Endothelial cell of umbilical vein (primary cell): ENCODE results near the gene ASB10. TPM values are rescaled to one million over a fixed set of nuclear protein-coding genes. Genes with fewer than 3 reads are reported as not detected.

Source experiments
- BruUV-seq: library from RNA; stranded (reverse); fragments of 400-500 nt; replicated peaks from 2 replicates; lab custom pipeline; 2021; lab: Mats Ljungman, UMichigan
- CTCF ChIA-PET: fragments of 300-600, 350-600 bp; sonication (Branson Sonifier 250); formaldehyde crosslinking; loops from one replicate; lab custom pipeline; 2021; ENCODE audit warnings: antibody characterized with exemption, inconsistent platforms; lab: Charles Lee
- POLR2A ChIA-PET: fragments of 300-600, 350-600 bp; sonication (Branson Sonifier 250); formaldehyde crosslinking; loops from one replicate; lab custom pipeline; 2021; ENCODE audit warnings: antibody characterized with exemption, inconsistent platforms; lab: Charles Lee
- DNase-seq: peaks from one replicate; pipeline ENCODE4 v3.0.0-alpha.2; 2011; ENCODE audit warnings: low read depth, low spot score
- FAIRE-seq: peaks from 2 replicates; lab custom pipeline; 2011; peaks lifted over from hg19 to GRCh38; lab: Jason Lieb, UNC
- H2AFZ ChIP-seq: 2 replicates; pipeline ENCODE4 v1.6.0; 2012; ENCODE audit warnings: low read depth, low read length, control low read depth, inconsistent platforms
- H3K27ac ChIP-seq: 2 replicates; pipeline ENCODE4 v1.5.1; 2011; ENCODE audit warnings: low read depth, mild to moderate bottlenecking, control low read depth, low read length, moderate library complexity; ENCODE audit not compliant: insufficient read depth
- H3K27me3 ChIP-seq, 2 experiments: 2 replicates each; pipeline versions ENCODE4 v1.6.0 to v1.6.1; 2011; ENCODE audit warnings: low read length in 2 of 2, mixed read lengths in 1 of 2; ENCODE audit not compliant: control insufficient read depth in 2 of 2, insufficient read depth in 2 of 2
- H3K36me3 ChIP-seq, 2 experiments: 2 replicates in 1 of 2; 3 replicates in 1 of 2; pipeline ENCODE4 v1.5.1; 2011; ENCODE audit warnings: low read length in 2 of 2, mild to moderate bottlenecking in 1 of 2, moderate library complexity in 1 of 2; ENCODE audit not compliant: control insufficient read depth in 2 of 2, insufficient read depth in 2 of 2; ENCODE audit errors: extremely low read depth in 1 of 2
- H3K4me1 ChIP-seq: 3 replicates; pipeline ENCODE4 v1.5.1; 2011; ENCODE audit warnings: mild to moderate bottlenecking, low read length; ENCODE audit not compliant: control insufficient read depth, insufficient read depth; ENCODE audit errors: extremely low read depth
- H3K4me2 ChIP-seq: 2 replicates; pipeline ENCODE4 v1.6.1; 2011; ENCODE audit warnings: low read length, control low read depth, mixed read lengths; ENCODE audit not compliant: insufficient read depth
- H3K4me3 ChIP-seq, 3 experiments: fragments of 200-600 bp in 1 of 3; sonication (generic), shearing (Covaris generic) in 1 of 3; replicated peaks in 1 of 3; 2 replicates each; pipeline ENCODE4 v1.5.1; 2011 to 2016; ENCODE audit warnings: control low read depth in 3 of 3, low read length in 3 of 3, mild to moderate bottlenecking in 2 of 3, inconsistent platforms in 1 of 3, low read depth in 1 of 3, moderate library complexity in 1 of 3; ENCODE audit not compliant: insufficient read depth in 1 of 3
- H3K79me2 ChIP-seq: 2 replicates; pipeline ENCODE4 v1.6.0; 2012; ENCODE audit warnings: low read length, inconsistent platforms; ENCODE audit not compliant: control insufficient read depth, insufficient read depth
- H3K9ac ChIP-seq: replicated peaks from 2 replicates; pipeline ENCODE3; 2011; ENCODE audit warnings: low read length, control low read depth; ENCODE audit not compliant: insufficient read depth; ENCODE audit errors: extremely low read depth
- H3K9me1 ChIP-seq: replicated peaks from 3 replicates; pipeline ENCODE4 v1.6.0; 2011; ENCODE audit warnings: mild to moderate bottlenecking, low read length; ENCODE audit not compliant: control insufficient read depth, insufficient read depth; ENCODE audit errors: extremely low read depth
- H3K9me3 ChIP-seq: replicated peaks from 2 replicates; pipeline ENCODE4 v1.5.1; 2012; ENCODE audit warnings: low read length, inconsistent platforms; ENCODE audit not compliant: control insufficient read depth, insufficient read depth
- H4K20me1 ChIP-seq: replicated peaks from 2 replicates; pipeline ENCODE3; 2011; ENCODE audit warnings: mild to moderate bottlenecking, low read length; ENCODE audit not compliant: control insufficient read depth, insufficient read depth; ENCODE audit errors: extremely low read depth
- EZH2 ChIP-seq: IDR thresholded peaks from 2 replicates; pipeline ENCODE4 v1.6.1; 2012; ENCODE audit warnings: borderline replicate concordance, low read depth, mild to moderate bottlenecking, moderate library complexity, low read length, inconsistent platforms; ENCODE audit not compliant: severe bottlenecking
- JUN ChIP-seq: IDR thresholded peaks from 2 replicates; pipeline ENCODE4 v1.6.1; 2011; ENCODE audit warnings: borderline replicate concordance, low read depth; ENCODE audit not compliant: insufficient read length, insufficient read depth
- POLR2A ChIP-seq: IDR thresholded peaks from 2 replicates; pipeline ENCODE4 v1.6.1; 2012; ENCODE audit warnings: low read depth, mild to moderate bottlenecking, control low read depth, low read length
- dilution Hi-C: fragments of 300-500 bp; cut with MboI; formaldehyde crosslinking; loops from one replicate; pipeline ENCODE4 v1.15.0; 2019; ENCODE audit warnings: low sequenced_read_pairs; ENCODE audit not compliant: extremely low pct_ligation_motif_present
- intact Hi-C: fragments of 100-400 bp; cut with micrococcal nuclease; formaldehyde crosslinking; loops from one replicate; pipeline ENCODE4 v1.10.0; 2022
- polyA plus RNA-seq, 4 experiments: library from polyadenylated mRNA; depleted of rRNA in 3 of 4; stranded (reverse) in 3 of 4; unstranded in 1 of 4; fragments of >200 nt; gene quantifications; 2 replicates each; pipeline versions ENCODE4 v1.2.1 to v1.2.3, GENCODE V29; 2011 to 2012; ENCODE audit warnings: missing spikeins in 1 of 4
- total RNA-seq: library from RNA; stranded (reverse); gene quantifications from 2 replicates; pipeline ENCODE4 v1.2.3, GENCODE V29; 2021
- TF ChIP-seq, protein P1 (sequence below): IDR thresholded peaks from 2 replicates; pipeline ENCODE4 v1.6.1; 2011; ENCODE audit not compliant: insufficient read depth, insufficient read length
- TF ChIP-seq, protein P2 (sequence below), 2 donors: IDR thresholded peaks; 1 replicate in 1 of 2; 2 replicates in 1 of 2; pipeline ENCODE4 v1.5.1; 2011; ENCODE audit warnings: low read length in 2 of 2, mild to moderate bottlenecking in 2 of 2, moderate library complexity in 2 of 2, control low read depth in 1 of 2, inconsistent platforms in 1 of 2, low read depth in 1 of 2; ENCODE audit not compliant: insufficient read depth in 1 of 2; ENCODE audit errors: extremely low read depth in 1 of 2

Gene ASB10
- total and polyA plus RNA-seq, 2 donors (not counting 3 experiments of a cell fraction or from before 2014, with no cell fraction given) = not detected

DNA sequence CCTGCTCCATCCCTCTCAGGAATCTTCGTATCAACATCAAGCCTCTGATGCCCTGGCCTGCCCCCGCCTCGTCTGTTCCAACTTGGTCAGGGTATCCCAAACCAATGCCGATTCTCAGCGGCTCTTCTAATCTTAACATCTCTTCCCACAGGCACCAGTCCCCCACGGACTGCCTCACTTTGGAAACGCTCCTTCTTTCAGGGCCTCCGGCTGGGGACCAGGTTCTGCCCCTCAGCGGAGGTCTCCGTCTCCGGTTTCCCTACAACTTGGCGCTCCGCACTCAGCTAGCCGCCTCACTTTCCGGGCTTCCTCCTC lies 39.5 kb upstream of the ASB10 start:
- ChIA-PET POLR2A (interaction anchor here (1.0 kb wide), 1 partner anchor 20 kb away, joined by 5 read pairs; no protein-coding TSS in a partner anchor), CTCF (interaction anchor here (1.0 to 6.3 kb wide), 7 partner anchors 17 to 240 kb away, joined by 3 to 52 read pairs (median 4); no protein-coding TSS in a partner anchor)
- Histone ChIP-seq H3K9me1 (no peaks in the 10 kb centered on the region), H4K20me1 (no peaks in the 10 kb centered on the region), H3K4me2 (peak overlapping the region; percentile 88), H3K27me3 (no peaks in the 10 kb centered on the region), H3K9me3 (no peaks in the 10 kb centered on the region), H3K79me2 (peaks cover 17% of the 10 kb centered on the region), H3K4me3 (peak overlapping the region; percentile 64 to 98 (median 72)), H2AFZ (peak overlapping the region; percentile 79), H3K27ac (peak overlapping the region; percentile 16), H3K4me1 (peaks cover 16% of the 10 kb centered on the region), H3K9ac (peak overlapping the region; percentile 75), H3K36me3 (peaks cover 12 to 24% of the 10 kb centered on the region in 2 experiments)
- dilution Hi-C loops (no loop called here), intact Hi-C loops (loop anchor here (2.0 kb wide), 1 partner anchor 18 kb away; no protein-coding TSS in a partner anchor)
- TF ChIP-seq POLR2A (no peak), EZH2 (no peak), JUN (no peak)
- TF ChIP-seq, protein P1, sequence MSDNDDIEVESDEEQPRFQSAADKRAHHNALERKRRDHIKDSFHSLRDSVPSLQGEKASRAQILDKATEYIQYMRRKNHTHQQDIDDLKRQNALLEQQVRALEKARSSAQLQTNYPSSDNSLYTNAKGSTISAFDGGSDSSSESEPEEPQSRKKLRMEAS = no peak
- TF ChIP-seq, protein P2, sequence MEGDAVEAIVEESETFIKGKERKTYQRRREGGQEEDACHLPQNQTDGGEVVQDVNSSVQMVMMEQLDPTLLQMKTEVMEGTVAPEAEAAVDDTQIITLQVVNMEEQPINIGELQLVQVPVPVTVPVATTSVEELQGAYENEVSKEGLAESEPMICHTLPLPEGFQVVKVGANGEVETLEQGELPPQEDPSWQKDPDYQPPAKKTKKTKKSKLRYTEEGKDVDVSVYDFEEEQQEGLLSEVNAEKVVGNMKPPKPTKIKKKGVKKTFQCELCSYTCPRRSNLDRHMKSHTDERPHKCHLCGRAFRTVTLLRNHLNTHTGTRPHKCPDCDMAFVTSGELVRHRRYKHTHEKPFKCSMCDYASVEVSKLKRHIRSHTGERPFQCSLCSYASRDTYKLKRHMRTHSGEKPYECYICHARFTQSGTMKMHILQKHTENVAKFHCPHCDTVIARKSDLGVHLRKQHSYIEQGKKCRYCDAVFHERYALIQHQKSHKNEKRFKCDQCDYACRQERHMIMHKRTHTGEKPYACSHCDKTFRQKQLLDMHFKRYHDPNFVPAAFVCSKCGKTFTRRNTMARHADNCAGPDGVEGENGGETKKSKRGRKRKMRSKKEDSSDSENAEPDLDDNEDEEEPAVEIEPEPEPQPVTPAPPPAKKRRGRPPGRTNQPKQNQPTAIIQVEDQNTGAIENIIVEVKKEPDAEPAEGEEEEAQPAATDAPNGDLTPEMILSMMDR (IDR thresholded peaks at IDR 0.05; ENCODE audit: extremely low read depth in 1 of 2, insufficient read depth in 1 of 2, low read depth in 1 of 2, low read length in 2 of 2) = no peak
- DNase-seq (no peak), FAIRE-seq (peak; percentile 31)
- no TSS peak for BruUV-seq
